SIG-M5 (cell line): ENCODE results near the gene ANKK1.

Experiments used
- DNase-seq: peaks from one replicate; lab custom pipeline; 2025; lab: John Stamatoyannopoulos, UW

ANKK1 gene

GRCh38 chr11:113387605-113388211, at the start of gene ANKK1:
Gene ANKK1, plus strand, starts transcription at chr11:113387779. Its CDS starts 106 bp downstream, at chr11:113387885.
- DNase-seq, result no peak

GRCh38 chr11:113338730-113339129, 48.8 kb upstream of the ANKK1 start:
- no peak for DNase-seq

GRCh38 chr11:113339929-113340589, 47.5 kb upstream of the ANKK1 start:
- DNase-seq, result no peak

GRCh38 chr11:113341388-113342165, 46.0 kb upstream of the ANKK1 start:
- DNase-seq, result no peak

- DNase-seq, result no peak
Observed at GRCh38 chr11:113345978-113346377, 41.6 kb upstream of the ANKK1 start.

- no peak for DNase-seq
Observed at GRCh38 chr11:113349528-113349927, 38.1 kb upstream of the ANKK1 start.

- DNase-seq, result no peak
Observed at GRCh38 chr11:113350336-113351067, 37.1 kb upstream of the ANKK1 start.

- DNase-seq, result no peak
Observed at GRCh38 chr11:113351068-113351450, 36.5 kb upstream of the ANKK1 start.

GRCh38 chr11:113351480-113351879, 36.1 kb upstream of the ANKK1 start:
- no peak for DNase-seq

GRCh38 chr11:113356203-113356602, 31.4 kb upstream of the ANKK1 start:
- DNase-seq, result no peak

GRCh38 chr11:113363406-113363805, 24.2 kb upstream of the ANKK1 start:
- DNase-seq, result no peak

- DNase-seq, result no peak
Observed at GRCh38 chr11:113363996-113364641, 23.5 kb upstream of the ANKK1 start.

- DNase-seq, result no peak
Observed at GRCh38 chr11:113365895-113366294, 21.7 kb upstream of the ANKK1 start.

- DNase-seq, result no peak
Observed at GRCh38 chr11:113369411-113369810, 18.2 kb upstream of the ANKK1 start.

GRCh38 chr11:113370634-113371033, 16.9 kb upstream of the ANKK1 start:
- no peak for DNase-seq

GRCh38 chr11:113372309-113372708, 15.3 kb upstream of the ANKK1 start:
- no peak for DNase-seq

- no peak for DNase-seq
Observed at GRCh38 chr11:113373306-113373705, 14.3 kb upstream of the ANKK1 start.

GRCh38 chr11:113373981-113374560, 13.5 kb upstream of the ANKK1 start:
- DNase-seq, result no peak

- no peak for DNase-seq
Observed at GRCh38 chr11:113375402-113375801, 12.2 kb upstream of the ANKK1 start.

GRCh38 chr11:113376156-113376555, 11.4 kb upstream of the ANKK1 start:
- no peak for DNase-seq

- no peak for DNase-seq
Observed at GRCh38 chr11:113377681-113378412, 9.7 kb upstream of the ANKK1 start.
